ENCODE results near the gene KATNAL2.
A peak's percentile ranks its signal among the peaks of the same experiment; 100 is the strongest.

KATNAL2 gene

DNA sequence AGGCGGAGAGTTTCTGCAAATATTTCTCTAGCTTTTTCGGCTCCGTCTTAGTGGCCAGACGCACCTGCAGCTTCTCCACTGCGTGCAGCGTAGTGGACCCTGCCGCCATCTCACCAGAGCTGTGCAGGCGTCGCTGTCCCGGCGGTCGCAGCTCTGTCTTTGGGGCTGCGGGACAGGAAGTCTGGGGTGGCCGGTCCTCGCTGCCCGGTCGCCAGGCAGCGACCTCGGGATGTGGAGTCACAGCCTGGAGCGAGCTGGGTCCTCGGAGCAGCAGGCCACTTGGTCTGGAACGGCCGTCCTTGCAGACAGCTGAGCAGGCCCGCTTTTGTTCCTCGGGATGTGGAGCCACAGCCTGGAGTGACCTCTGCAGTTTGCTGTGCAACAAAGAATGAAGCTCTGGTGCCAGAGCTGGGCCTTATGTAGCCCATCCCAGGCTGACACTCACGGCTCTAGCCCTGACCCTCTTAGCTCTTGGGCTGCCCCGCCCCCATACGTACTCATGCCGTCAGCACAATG, 117.8 kb downstream of the KATNAL2 start, which contains the start of gene ELOA2:
Gene ELOA2 (minus strand): TSS at position 466 of the 516 bp plus-strand sequence. CDS start 357 bp downstream, at position 109.
- DNase-seq (ENCODE audit: low spot score) = no peak

DNA sequence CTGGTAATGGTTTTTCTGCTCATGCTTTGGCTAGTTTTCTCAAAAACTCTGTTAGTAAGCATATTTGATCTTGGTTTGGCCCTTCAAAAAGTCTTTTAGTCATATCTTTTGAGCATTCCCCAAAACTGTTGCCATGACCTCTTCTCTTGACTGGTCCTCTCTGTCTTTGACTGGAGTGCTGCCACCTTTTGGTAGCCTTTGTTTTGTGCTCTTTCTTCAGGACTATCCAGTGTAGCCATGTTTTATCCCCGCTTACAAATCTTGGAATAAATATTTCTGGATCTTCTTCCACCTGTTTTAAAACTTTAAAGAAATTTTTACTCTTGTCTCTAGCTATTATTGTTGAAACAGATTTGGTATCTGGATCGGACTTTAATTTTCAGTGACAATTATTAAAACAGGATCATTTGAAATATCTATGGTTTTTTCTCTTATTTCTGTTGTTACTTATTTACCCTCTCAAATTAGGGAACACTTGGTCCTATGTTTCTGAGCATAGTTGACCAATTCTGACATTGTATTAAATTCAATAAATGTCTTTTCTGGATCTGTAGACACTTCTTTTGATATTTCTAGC, 119.0 kb downstream of the KATNAL2 start:
- DNase-seq (ENCODE audit: low spot score) = peak; percentile 64

DNA sequence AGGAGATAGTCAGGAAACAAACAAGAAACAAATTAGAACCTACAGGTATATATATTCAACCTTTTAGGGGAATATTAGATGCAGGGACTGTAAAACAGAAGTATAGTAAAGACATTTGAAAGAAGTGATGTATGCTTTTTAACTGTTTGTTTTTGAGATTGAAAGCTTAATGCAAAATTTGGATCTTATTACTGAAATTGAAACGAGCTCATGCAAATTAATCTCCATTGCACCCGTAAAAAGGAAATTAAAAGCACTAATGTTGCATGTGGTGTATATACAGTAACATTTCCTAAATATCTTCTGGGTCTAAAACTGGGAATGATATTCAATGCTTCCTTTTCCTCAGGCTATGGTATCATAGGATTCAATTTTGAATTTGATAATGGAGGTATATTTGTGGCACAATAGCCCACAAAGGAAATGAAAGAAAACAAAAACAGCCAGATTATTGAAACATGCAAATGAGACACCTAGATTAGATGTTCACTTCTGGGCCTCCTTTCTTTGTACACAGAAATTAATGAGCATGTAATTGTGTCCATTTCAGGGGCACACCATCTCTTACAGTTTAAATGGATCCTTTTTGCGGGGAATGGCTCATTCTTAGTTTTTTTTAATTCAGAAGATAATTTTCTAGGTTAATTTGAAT, 119.7 kb downstream of the KATNAL2 start:
- DNase-seq (ENCODE audit: low spot score) = no peak

DNA sequence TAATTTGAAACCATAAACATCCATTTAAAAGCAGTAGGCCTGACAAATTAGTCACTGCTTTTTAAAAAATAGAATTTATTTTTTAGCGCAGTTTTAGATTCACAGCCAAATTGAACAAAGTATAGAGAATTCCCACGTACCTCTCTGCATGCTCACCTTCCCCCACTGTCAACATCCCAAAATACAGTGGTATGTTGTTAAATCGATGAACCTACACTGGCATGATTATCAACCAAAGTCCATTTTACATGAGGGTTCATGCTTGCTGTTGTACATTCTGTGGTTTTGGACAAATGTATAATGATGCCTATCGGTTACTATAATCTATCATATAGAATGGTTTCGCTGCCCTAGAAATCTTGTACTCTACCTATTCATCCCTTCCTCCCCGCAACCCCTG, 123.6 kb downstream of the KATNAL2 start:
- DNase-seq (ENCODE audit: low spot score) = no peak

DNA sequence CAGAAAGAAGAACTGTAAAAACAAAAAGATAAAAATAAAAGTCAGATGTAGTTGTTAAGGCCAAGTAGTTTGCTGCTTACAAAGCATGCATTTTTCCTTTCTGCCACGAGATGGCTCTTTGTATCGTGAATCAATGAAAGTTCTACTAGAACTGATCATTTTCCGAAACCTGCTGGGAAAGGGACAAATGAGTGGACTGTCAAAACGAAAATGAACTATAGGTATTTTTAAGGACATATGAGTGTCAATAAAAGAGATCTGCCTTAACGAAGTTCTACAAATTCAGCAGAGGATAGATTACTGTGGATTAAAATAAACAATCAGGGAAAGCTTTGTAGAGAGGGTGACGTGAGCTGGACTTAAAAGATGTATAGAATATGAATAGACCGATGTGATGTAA, 133.1 kb downstream of the KATNAL2 start:
- DNase-seq (ENCODE audit: low spot score) = peak; percentile 42

DNA sequence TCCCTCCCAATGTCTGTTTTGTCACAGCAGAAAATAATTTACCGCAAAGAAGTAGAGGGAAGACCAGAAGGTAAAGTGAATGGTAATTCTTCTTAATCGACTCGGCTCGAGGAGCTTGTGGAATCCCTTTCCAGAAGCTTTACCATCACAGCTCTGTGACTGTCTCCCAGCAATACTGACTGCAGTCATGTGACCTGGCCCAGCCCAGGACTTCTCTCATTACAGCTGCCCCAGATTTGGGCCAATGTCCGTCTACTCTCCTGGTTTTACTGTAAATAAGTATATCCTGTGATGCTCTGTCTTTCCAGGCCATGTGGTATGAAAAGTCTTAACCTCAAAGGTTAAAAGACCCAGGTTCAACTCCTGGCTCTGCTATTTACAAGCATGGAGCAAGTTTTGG, 137.0 kb downstream of the KATNAL2 start:
- no peak for DNase-seq (ENCODE audit: low spot score)

DNA sequence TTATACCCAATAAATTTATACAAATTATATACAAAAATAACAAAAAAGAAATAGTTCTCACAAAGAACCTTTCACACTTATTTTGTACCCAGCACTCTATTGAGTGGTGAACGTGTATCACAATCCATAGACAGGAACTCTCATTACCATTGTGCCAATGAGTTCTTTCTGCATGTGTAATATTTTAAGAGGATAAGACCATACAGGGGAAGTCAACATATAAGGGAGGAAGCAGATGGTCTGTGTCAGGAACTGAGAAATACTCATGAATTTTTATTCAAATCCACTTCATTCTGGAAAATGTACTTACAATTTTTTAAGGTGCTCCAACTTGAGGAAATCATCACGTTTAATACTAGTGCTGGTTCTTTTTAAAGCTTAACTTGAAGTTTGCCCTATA, 145.1 kb downstream of the KATNAL2 start:
- DNase-seq (ENCODE audit: low spot score) = no peak

DNA sequence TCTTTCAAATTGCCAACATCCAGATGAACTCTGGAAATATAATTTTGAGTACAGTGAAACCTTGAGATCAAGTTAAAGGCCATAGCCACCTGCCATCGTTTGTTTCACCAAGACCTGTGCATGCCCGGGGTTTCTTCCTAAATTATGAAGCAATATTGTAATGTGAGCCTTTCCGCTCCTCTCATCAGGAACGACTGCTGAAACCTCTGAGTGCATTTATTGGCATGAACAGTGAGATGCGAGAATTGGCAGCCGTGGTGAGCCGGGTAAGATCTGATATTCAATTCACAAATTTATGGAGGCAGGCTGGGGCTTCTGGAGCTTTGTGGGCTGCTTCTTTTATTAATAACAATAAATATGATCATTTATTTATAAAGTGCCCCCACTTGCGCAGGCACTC, 145.7 kb downstream of the KATNAL2 start:
- DNase-seq (ENCODE audit: low spot score) = no peak

DNA sequence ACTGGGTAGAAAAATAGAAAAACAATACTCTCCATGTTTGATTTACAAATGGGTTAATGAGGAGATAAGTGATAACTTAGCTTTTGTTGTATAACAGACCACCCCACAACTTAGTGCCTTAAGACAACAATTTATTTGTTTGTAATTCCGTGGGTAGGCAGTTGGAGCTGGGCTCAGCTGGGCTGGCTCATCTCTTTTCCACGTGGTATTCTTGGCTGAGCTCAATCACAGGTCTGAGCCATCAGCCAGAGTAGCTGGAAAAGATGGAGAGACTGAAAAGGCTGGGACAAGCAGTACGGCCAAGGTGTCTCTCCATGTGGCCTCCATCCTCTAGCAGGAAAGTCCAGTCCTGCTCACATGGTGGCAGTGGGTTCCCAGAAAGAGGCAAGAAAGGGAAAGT, 150.2 kb downstream of the KATNAL2 start:
- no peak for DNase-seq (ENCODE audit: low spot score)

DNA sequence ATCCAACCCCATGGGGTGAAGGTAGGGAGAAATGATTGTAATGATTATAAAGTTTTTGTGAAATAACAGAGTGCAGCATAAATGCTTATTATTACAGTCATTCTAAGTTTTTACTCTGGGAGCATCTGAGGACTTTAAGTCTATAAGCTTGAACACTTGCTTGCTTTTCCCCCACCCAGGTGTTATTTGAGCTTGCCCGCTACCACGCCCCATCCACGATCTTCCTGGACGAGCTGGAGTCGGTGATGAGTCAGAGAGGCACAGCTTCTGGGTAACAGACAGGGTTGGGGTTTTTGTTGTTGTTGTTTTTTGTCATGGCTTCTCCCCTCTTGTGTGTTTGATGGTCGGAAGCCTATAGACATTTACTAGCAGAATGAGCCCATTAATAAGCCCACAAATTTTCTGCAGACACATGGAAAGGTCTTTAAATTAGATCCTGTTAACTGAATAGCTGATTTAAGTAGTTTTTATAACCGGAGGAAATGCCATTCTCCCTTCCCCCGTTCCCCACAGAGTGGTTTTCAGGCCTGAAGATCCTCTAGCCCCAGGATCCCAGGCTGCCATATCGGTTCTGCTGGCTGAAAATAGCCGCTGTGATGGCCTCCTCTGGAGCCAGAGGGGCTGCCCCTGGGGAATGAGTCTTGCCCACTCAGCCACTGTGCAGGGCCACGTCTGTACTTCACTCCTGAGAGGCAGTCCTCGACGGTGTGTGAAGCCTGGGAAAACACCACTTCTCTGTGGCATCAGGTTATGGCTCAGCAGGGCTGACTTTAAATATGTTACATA, 157.9 kb downstream of the KATNAL2 start:
- peak; percentile 25 for DNase-seq (ENCODE audit: low spot score)

DNA sequence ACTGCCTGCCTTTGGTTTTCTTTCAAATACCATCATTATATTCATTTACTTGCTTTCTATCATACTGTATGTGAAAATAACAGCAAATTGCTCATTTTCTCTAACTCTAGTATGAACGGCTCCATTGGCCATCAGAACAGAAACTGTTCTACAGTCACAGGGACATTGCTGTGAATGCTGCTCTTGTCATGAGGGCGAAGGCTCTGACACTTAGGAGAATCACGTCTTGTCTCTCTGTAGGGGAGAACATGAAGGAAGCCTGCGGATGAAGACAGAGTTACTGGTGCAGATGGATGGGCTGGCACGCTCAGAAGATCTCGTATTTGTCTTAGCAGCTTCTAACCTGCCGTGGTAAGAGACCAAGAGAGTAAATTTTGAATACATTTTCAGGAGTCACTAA, 159.7 kb downstream of the KATNAL2 start:
- DNase-seq (ENCODE audit: low spot score) = no peak

DNA sequence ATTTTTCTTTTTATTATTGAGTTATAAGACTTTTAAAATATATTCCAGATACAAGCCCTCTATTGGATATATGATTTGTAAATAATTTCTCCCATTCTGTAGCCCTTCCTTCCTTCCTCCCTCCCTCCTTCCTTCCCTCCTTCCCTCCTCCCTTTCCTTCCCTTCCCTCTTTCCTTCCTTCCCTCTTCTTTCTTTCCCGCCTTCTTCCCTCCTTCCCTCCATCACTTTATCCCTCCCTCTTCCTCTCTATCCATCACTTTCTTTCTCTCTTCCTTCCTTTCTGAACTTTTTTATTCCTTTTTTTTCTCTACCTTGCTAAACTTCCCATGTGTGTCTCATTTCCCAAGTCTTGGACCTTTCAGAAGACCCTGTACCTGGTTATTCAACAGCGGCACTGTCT, 163.5 kb downstream of the KATNAL2 start:
- no peak for DNase-seq (ENCODE audit: low spot score)

DNA sequence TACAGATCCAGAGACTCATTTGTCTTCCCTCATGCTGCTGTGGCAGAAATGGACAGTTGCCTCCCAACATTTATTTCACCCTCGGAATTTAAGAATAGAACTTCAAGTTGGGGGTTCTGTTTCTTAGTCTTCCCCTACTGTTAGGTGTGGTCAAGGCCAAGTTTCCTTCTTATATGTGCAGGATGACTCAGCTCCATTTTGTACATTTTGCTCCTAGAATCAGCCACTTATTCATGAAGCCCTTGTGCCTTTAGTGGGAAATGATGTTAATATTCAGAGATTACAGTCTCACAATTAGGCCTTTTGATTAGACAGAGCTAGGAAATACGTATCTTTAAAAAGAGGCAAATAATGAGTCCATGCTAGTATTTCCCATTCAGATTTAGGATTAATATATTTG, 164.2 kb downstream of the KATNAL2 start:
- DNase-seq (ENCODE audit: low spot score) = no peak

DNA sequence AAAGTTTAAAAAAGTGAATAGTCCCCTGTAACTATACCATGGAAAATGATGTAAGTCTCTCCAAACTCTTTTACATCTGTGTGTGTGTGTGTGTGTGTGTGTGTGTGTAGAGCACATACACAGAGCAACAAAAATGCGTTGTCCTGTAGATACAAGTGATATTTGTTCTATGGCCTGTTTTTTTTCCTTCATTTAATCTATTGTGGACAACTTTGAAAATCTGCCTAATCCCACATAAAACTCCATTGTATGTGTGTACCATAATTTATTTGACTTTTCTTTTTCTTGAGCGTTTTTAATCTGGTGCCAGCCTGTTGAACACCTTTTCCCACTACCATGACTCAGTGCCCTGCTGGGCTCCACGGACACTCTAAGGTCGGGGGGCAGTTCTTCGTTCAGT, 170.3 kb downstream of the KATNAL2 start:
- no peak for DNase-seq (ENCODE audit: low spot score)

DNA sequence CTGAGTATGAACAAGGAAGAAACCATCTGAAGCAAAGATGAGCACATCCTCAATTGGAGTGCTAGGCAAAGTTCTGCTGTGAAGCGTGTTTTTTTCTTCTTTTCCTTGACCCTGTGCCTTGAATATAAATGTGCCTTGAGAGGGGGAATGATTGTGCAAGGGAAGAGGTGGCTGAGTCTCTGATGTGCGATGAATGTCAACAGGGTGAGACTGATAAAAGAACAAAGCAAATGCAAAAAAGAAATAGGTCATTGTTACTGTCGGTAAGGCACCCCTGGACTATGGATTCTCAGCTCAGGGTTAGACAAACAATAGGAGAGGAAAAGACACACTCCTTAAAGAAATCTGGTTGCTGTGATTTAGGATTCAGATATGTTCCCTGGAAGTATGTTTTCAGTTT, 178.4 kb downstream of the KATNAL2 start:
- no peak for DNase-seq (ENCODE audit: low spot score)

DNA sequence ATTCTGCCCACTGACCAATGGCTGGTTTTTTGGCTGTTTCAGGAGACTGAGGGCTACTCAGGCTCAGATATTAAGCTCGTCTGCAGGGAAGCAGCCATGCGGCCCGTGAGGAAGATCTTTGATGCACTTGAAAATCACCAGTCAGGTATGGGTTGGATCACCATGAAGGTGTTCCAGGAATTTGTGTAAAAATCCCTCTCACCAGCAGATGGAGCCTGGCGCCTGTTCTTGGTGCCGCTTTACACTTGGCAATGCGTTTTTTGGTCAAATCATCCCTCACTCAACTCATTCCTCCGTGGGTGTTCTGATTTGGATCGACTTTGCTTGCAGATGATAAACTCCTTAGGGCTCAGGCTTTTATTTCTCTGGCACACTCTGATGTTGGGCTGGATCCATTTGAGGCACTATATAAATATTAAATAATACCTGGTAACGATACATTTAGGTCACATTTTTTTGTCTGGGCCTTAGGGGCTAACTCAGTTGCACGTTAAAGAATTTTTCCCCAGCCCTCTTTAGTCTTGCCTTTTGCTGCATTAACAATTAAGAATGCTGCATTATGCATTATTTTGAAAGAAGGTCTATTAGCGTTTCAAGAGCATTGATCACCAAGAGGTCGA, 182.9 kb downstream of the KATNAL2 start:
- peak; percentile 77 for DNase-seq (ENCODE audit: low spot score)

DNA sequence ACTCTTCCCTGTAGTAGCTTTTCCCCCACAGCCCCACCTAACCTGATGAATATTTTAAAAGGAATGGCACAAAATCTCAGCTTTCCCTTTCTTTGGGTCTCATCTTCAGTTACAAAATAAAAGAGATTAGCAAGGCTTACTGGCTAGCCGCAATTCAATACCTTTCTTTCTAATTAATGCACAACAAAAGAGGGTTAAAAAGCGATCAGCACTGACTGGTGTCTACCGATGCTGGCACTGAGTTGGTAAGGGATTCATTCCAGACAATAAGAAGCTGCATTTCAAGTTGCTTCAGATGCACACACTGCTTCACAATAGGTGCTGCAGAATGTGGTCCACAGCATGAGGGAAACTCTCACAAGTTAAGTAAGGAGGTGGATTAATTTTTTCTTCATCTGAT, 191.0 kb downstream of the KATNAL2 start:
- no peak for DNase-seq (ENCODE audit: low spot score)

DNA sequence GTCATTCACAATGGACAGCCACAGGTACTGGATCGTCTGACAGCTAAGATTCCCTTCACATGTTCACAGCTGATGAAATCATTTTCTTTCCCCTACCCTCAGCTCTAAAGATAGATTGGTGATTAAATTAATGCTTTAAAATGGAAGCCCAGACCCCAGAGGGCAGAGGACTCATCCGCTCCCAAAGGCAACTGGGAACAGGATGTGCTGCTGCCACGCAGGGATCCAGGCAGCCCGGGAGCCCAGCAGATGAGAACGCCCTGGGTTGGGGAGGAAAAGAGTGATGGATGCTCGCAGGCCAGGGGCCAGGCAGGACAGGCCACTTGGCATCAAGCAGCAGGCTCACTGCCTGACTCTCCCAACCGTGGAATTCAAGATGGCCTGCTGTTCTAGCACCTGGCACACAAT, 191.6 kb downstream of the KATNAL2 start:
- DNase-seq (ENCODE audit: low spot score) = no peak

DNA sequence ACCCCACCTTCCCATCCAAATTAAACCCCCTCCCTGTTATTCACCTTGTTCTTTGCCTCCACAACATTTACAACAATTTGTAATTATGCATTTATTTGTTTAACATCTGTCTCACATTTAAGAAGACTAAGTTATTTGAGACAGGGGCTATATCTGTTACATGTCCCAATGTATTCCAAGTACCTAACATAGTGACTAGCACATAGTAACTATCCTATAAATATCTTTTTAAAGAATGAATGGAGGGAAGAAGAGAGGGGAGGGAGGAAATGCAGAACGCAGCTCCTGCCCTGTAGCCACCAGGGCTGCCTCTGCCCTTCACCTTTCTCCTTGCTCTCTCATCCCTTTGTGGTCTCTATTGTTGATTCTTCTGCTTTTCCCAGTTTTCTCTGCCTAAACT, 192.3 kb downstream of the KATNAL2 start:
- DNase-seq (ENCODE audit: low spot score) = no peak

DNA sequence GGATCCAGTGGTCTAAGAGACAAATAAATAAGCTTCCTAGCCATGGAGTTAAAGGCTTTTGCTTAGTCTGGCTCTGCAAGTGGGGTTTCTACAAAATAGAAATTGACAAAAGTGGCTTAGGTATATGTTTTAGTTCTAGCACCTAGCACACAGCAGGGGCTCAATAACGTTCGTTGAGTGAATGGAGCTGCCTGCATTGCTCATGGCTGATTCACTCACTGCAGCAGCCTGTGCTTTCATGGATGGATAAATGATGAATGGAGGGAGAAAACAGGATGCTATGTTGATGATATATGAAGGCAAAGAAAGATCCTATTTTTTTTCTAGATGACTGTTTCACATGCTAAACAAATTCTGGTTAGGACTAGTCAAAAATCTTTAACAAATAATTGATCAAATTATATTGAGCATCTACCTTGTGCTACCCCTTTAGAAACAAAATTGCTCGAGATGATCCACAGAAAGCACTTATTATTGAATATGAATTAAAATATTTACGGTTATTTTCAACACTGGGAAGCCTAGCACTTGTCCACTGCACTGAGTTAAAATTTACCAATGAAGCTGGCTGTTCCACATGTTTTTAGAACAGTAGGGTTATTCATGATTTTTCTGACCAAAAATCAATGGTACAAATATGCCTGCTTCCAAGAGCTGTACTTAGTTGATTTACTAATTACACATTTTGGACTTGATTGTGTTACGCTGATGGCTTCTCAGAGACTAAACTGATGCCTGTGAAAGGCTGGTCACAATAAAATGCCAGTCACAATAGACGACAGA, 193.3 kb downstream of the KATNAL2 start:
- no peak for DNase-seq (ENCODE audit: low spot score)

DNA sequence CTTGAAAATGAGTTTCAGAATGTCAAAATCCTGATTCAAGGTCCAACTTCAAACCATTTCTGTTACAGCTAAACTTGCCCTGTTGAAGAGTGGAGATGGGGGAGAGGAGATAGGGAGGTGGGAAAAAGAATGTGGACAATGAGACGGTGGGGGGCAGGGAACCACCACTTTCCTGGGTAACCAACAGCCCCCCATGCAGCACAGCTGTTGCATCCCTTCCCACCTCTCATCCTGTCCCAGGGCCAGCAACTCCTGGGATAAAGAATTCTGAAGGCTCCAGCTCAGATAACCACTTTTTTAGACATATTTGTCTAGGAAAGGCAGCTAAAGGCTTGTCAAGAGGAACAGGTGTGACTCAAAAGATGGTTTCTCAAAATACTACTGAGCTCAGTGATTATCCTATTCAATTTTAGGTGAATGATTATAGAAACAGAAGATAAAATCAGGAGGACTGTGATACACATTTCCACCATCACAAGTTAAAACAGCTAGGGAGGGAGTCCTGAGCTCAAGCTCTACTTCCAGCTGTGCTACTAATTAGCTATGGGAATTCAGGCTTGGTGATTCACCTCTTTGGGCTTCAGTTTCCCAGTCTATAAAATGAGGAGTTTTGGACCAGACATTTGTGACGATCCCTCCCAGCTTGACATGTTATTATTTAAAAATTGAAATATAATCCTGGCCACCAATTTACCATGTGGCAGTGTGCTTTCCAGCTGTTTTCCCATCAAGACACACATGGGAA, 196.6 kb downstream of the KATNAL2 start:
- DNase-seq (ENCODE audit: low spot score) = peak; percentile 68

All from AG20443 (cell line).